ENCODE measurements around the gene LAMTOR4.

LAMTOR4 gene

GRCh38 chr7:100153708-100154535 lies 5.2 kb downstream of the LAMTOR4 start:
- DNase-seq (ENCODE audit: low read depth) = no peak

GRCh38 chr7:100154651-100155491 lies 6.2 kb downstream of the LAMTOR4 start:
- no peak for DNase-seq (ENCODE audit: low read depth)

- DNase-seq (ENCODE audit: low read depth) = no peak
These were observed 7.0 kb downstream of the LAMTOR4 start for GRCh38 chr7:100155553-100156317.

DNA sequence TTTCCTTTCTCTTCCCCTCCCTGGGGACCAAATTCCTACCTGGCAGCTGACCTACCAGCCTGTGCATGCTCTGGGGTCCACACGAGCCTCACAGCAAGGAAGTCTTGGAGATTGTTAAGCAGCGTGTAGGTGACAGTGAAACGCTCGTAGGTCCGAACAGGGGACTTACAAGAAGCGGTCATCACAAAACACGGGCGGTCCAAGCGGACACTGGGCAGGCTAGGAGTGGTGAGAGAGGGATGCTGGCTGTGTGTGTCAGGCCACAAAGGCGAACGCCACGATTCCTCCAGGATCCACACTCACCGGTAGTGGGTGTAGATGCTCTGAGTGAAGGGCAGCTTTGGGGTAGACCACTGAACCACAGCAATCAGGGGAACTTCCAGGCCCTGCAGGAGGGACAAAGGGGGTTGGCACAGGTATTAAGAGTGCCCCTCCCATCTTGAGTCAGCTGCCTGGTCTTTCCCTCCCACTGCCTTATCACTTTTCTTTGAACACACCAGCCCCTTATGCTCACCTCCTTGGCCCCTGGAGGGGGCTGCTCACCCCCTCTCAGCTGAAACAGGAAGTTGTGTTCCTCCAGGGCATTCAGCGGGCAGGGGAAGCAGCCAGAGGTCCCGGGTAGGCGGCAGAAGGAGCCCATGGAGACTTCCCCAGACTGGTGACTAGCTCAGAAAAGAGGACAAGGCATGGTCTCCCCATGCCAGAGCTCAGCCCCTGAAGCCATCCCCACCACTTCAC lies 7.8 kb downstream of the LAMTOR4 start:
- no peak for DNase-seq (ENCODE audit: low read depth)

DNA sequence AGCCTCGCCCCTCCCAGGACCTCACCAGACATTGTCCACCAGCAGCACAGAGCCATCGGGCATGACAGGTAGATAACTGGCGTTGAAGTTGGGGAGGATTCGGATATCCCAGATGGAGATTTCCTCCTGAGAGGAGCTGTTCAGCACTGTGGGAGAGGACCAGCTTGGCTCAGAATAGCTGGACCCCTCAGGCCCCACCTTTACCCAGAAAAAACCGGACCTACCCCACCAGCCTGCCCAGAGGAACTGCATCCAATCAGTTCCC lies 8.3 kb downstream of the LAMTOR4 start:
- no peak for DNase-seq (ENCODE audit: low read depth)

DNA sequence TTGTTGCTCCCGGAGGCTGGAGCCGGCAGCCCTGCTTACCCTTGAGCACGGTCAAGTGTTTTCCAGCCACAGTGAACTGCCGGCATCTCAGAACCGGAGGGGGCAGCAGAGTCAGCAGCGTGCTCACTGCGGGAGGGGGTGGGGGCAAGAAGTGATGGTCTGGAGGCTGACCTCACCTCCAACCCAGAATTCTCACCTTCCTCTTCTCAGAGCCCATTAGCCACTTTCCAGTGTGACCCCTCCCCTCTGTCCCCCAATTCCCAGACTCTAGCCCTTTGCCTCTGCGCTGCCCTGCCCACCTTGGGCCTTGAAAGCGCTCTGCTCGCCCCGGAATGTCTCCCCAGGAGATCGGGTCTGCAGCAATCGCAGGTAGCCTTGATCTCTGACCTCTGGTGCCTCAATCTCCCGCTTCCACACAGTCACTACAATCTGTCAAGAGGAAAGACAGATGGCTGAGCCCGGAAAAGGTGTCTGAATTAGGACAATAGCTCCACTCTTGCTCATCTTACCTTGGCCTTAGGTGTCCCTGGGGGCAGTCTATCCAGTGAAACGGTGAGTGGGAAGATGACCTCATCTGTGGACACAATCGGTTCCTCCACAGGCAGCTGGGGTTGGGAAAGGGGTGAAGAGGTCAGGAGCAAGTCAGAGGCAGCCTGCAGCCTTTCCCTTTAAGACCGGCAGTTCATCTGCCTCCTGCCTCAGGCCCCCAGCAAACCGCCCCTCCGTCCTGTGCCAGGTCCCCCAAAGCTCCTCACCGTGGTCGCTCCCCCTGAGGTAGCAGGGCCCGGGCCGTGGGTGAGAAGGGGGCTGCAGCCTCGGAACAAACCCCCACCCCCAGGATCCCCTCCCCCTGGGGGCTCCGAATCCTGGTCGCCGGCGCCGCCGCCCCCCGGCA lies 8.9 kb downstream of the LAMTOR4 start:
- peak; percentile 92 for DNase-seq (ENCODE audit: low read depth)

DNA sequence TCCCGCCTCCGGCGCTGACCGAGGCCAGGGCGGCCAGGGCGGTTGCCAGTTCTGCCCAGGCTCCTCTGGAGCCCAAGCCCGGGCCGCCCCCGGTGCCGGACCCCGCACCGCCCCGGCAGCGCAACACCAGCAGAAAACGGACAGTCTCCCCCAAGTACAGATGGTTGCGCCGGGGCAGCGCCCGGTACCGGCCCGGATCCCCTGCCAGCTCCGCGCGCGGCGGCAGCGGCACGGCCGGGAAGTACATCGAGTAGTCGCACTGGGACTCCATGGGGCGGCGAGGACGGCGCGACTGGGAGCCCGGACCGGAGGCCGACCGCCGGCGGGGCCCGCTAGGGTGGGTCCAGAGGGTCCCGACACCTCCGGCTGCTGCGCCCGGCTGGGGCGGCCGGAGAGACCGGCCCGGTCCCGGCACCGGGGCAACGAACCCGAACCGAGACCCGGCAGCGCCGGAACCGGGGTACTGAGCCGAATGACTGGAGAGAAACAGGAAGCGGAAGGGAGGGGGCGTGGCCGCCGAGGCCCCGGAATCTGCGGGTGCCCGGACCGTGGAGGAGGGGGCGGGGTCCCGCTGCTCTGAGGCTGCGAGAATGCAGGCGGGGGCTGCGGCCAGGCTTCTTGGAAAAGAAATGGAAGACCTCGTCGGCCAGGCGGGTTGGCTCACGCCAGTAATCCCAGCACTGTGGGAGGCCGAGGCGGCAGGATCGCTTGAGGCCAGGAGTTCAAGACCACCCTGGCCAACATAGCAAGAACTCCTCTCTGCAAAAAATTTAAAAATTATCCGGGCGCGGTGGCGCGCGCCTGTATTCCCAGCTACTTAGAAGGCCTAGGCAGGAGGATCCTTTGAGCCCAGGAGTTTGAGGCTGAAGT lies 9.7 kb downstream of the LAMTOR4 start, which contains the start of gene TRAPPC14:
TRAPPC14 (minus strand) TSS at position 495 of the 870 bp plus-strand sequence; CDS start at position 271, 224 bp downstream.
- DNase-seq (ENCODE audit: low read depth) = peak; percentile 92

DNA sequence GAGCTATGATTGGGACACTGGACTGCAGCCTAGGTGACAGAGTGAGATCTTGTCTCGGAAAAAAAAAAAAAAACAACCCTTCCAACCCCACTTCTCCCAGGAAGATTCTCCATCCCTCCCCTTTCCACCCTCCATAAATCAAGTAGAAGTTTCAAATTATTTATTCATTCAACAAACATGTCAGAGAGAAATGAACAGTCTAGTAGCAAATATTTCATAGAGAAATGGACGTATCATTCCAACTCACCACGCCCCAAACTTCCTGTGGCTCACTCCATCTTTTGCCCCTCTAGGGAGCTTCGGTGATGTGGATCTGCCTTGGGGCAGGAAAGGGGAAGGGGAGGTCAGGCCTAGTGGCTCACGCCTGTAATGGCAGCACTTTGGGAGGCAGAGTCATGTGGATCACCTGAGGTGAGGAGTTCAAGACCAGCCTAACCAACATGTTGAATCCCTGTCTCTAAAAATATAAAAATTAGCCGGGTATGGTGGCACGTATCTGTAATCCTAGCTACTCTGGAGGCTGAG lies 10.4 kb downstream of the LAMTOR4 start:
- no peak for DNase-seq (ENCODE audit: low read depth)

- DNase-seq (ENCODE audit: low read depth) = no peak
These were observed 11.3 kb downstream of the LAMTOR4 start for GRCh38 chr7:100160067-100160466.

- no peak for DNase-seq (ENCODE audit: low read depth)
These were observed 14.4 kb downstream of the LAMTOR4 start for GRCh38 chr7:100163006-100163531.

DNA sequence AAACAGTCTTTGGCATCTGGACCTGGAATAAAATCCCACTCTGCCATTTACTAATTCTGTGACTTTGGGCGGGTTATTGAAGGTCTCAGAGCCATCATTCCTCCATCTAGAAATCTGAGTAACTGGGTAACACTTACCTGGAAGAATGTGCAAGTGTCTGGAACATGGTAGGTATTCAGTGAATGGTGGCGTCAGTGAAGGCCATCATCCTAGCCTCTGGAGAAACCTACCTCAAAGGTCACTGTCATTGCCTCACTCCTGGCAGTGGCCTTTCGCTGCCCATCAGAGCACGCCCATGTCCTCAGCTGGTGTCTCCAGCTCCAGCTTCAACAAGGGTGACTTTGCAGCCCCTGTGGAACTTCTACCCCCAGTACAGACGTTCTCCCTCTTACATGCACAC lies 15.2 kb downstream of the LAMTOR4 start:
- DNase-seq (ENCODE audit: low read depth) = no peak

GRCh38 chr7:100166317-100166940 lies 17.7 kb downstream of the LAMTOR4 start:
- no peak for DNase-seq (ENCODE audit: low read depth)

GRCh38 chr7:100166970-100167911 lies 18.5 kb downstream of the LAMTOR4 start:
- DNase-seq (ENCODE audit: low read depth) = no peak

DNA sequence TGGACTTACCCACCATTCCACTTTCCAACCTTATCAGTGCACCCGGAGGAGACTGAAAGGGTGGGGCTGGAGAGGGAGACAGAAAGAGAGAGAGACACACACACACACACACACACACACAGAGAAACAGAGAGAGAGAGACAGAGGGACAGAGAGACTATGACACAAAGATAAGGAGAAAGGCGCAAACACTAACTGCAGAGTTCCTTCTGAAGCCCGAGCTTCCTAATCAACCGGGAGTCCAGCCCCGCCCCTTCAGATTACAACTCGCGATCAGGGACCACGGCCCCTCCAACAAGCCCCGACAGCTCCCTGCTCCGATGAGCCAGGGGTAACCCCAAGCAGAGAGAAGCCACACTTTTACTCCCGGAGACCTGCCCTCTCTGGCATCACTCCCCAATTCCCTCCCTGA lies 19.2 kb downstream of the LAMTOR4 start:
- no peak for DNase-seq (ENCODE audit: low read depth)

GRCh38 chr7:100169147-100169850 lies 20.6 kb downstream of the LAMTOR4 start:
- DNase-seq (ENCODE audit: low read depth) = no peak

DNA sequence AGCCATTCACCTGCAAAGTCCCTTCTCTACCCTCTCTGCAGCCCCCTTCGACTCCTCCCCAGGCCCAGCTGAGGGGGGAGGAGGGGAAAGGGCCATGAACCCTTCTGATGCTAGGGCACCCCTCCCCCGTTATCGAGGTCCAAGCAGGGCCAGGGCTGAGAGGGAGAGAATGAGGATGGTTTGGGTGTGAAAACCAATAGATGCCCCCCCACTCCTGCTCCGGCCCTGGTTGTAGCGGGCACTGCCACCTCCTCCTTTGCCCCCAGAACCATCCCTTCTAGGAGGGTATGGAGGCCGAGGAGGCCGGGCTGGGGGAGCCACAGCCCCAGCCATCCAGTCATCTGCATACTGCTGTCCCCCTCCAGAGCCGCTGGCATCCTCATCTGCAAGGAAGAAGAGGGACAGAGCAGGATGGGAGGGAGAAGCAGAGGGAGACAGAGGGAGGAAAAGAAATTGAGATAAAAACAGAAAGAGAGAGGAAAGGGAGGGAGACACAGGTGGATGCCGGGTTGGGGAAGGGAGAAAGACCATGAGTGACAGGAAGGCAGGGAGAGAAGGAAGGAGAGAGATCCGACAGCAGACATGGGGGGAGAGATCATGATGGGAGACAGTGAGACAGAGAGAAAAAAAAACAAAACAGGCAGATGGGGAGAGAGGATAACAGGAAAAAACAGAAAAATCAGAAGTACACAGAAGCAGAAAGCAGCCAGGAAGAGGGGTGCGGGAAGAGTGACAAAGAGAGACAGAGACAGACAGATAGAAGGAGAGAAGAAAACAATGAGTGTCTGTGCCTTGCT lies 21.6 kb downstream of the LAMTOR4 start:
- no peak for DNase-seq (ENCODE audit: low read depth)

Data from amniotic epithelial cell (primary cell).